HepG2 (cell line): ENCODE measurements around the gene SHISAL1. TPM values are rescaled to one million over a fixed set of nuclear protein-coding genes. Genes with fewer than 3 reads are reported as not detected.

ENCODE experiments used
- ATAC-seq: fragments of 200-7000 bp; cut with Tn5 transposase; 3 replicates; pipeline ENCODE4 v1.9.1; 2020; ENCODE audit warnings: mild to moderate bottlenecking, moderate library complexity
- BruUV-seq: library from RNA; stranded (reverse); fragments of 400-500 nt; replicated peaks from 2 replicates; lab custom pipeline; 2021; lab: Mats Ljungman, UMichigan
- CTCF ChIA-PET: fragments of 300-600 bp; formaldehyde crosslinking; extraction: SDS; loops from one replicate; lab custom pipeline; 2021; ENCODE audit warnings: low total read pairs, inconsistent platforms, low intra/inter-chr PET ratio; lab: Yijun Ruan, JAX
- POLR2A ChIA-PET: fragments of 350-600 bp; sonication (Branson Sonifier 250); formaldehyde crosslinking; loops from one replicate; lab custom pipeline; 2020; ENCODE audit warnings: antibody characterized with exemption, inconsistent platforms; lab: Yijun Ruan, JAX
- DNase-seq: peaks from one replicate; pipeline ENCODE4 v3.0.0-alpha.2; 2015; ENCODE audit warnings: low spot score
- FAIRE-seq: peaks from 3 replicates; lab custom pipeline; 2011; peaks lifted over from hg19 to GRCh38; lab: Jason Lieb, UNC
- H2AFZ ChIP-seq: one replicate; pipeline ENCODE4 v1.6.1; 2011; ENCODE audit warnings: low read length, inconsistent platforms
- H3K27ac ChIP-seq: fragments of 300-600 bp; 3 replicates; pipeline ENCODE4 v1.8.0; 2011; ENCODE audit warnings: mixed run types, mild to moderate bottlenecking, mixed read lengths, low read length, inconsistent platforms; ENCODE audit not compliant: insufficient read depth; ENCODE audit errors: extremely low read length
- H3K27me3 ChIP-seq, 2 experiments: fragments of 200-600 bp in 1 of 2; 2 replicates in 1 of 2; 3 replicates in 1 of 2; pipeline versions ENCODE4 v1.6.0 to v1.8.0; 2011; ENCODE audit warnings: low read length in 2 of 2, mild to moderate bottlenecking in 2 of 2, moderate library complexity in 2 of 2, inconsistent platforms in 1 of 2; ENCODE audit not compliant: insufficient read depth in 2 of 2, control insufficient read depth in 1 of 2
- H3K36me3 ChIP-seq, 2 experiments: fragments of 200-600 bp in 1 of 2; replicated peaks in 1 of 2; 2 replicates in 1 of 2; 3 replicates in 1 of 2; pipeline versions ENCODE4 v1.5.1 to v1.8.0; 2011; ENCODE audit warnings: low read length in 2 of 2, inconsistent platforms in 1 of 2; ENCODE audit not compliant: insufficient read depth in 2 of 2, control insufficient read depth in 1 of 2
- H3K4me1 ChIP-seq: 2 replicates; pipeline ENCODE4 v1.5.1; 2012; ENCODE audit warnings: low read length, inconsistent platforms; ENCODE audit not compliant: insufficient read depth
- H3K4me2 ChIP-seq: 2 replicates; pipeline ENCODE4 v1.6.0; 2011; ENCODE audit warnings: low read depth, low read length, inconsistent platforms
- H3K4me3 ChIP-seq, 3 experiments: fragments of 200-600 bp in 1 of 3; sonication (generic), shearing (Covaris generic) in 1 of 3; replicated peaks in 1 of 3; 2 replicates each; pipeline ENCODE4 v1.5.1; 2011 to 2016; ENCODE audit warnings: low read length in 3 of 3, inconsistent platforms in 2 of 3, low read depth in 2 of 3, mild to moderate bottlenecking in 2 of 3, control low read depth in 1 of 3, mixed read lengths in 1 of 3; ENCODE audit not compliant: insufficient read depth in 1 of 3
- H3K79me2 ChIP-seq: one replicate; pipeline ENCODE4 v1.6.1; 2011; ENCODE audit warnings: low read length, inconsistent platforms; ENCODE audit not compliant: insufficient read depth
- H3K9ac ChIP-seq: 2 replicates; pipeline ENCODE4 v1.6.0; 2011; ENCODE audit warnings: mild to moderate bottlenecking, low read depth, low read length, inconsistent platforms; ENCODE audit not compliant: insufficient read depth
- H3K9me3 ChIP-seq: 2 replicates; pipeline ENCODE4 v1.5.1; 2012; ENCODE audit warnings: mild to moderate bottlenecking, low read length
- H4K20me1 ChIP-seq: 2 replicates; pipeline ENCODE4 v1.6.0; 2011; ENCODE audit warnings: inconsistent platforms, mild to moderate bottlenecking, low read length, moderate library complexity; ENCODE audit not compliant: insufficient read depth
- BRCA1 ChIP-seq: sonication (generic); formaldehyde crosslinking; IDR thresholded peaks from 2 replicates; pipeline ENCODE4 v1.4.0; 2020; ENCODE audit warnings: missing genetic modification reagents
- FOXC1 ChIP-seq: sonication (generic); formaldehyde crosslinking; IDR thresholded peaks from 2 replicates; pipeline ENCODE4 v1.8.0; 2022; ENCODE audit warnings: mild to moderate bottlenecking, missing genetic modification reagents, borderline replicate concordance
- ZNF768 ChIP-seq: sonication (generic); formaldehyde crosslinking; IDR thresholded peaks from 2 replicates; pipeline ENCODE4 v1.4.0; 2020; ENCODE audit warnings: missing genetic modification reagents
- WGBS: methylation state at CpG from one replicate; pipeline ENCODE4 v1.1.6; 2017; ENCODE audit warnings: low lambda C conversion rate; 5-methylcytosine and 5-hydroxymethylcytosine counted together
- in situ Hi-C: cut with HindIII; loops from 2 replicates; pipeline ENCODE4 v1.10.0; 2017; ENCODE audit warnings: low pct_unique_long_range_greater_than_20kb; ENCODE audit not compliant: extremely low pct_ligation_motif_present
- intact Hi-C: fragments of 100-400 bp; cut with micrococcal nuclease; formaldehyde crosslinking; loops from one replicate; pipeline ENCODE4 v1.10.0; 2022; ENCODE audit not compliant: unreplicated experiment
- polyA plus RNA-seq, 8 experiments: library from polyadenylated mRNA; depleted of rRNA in 3 of 8; stranded (reverse) in 7 of 8; unstranded in 1 of 8; fragments of >200 nt; fragmentation: Illumina TruSeq in 4 of 8; extraction: Trizol in 4 of 8; gene quantifications; 2 replicates each; pipeline versions ENCODE4 v1.2.1 to v1.2.3, GENCODE V29; 2011 to 2016; ENCODE audit warnings: low read depth in 4 of 8, missing spikeins in 1 of 8, mixed read lengths in 1 of 8; ENCODE audit not compliant: insufficient read depth in 1 of 8
- total RNA-seq, 5 experiments: library from RNA; depleted of rRNA; stranded (reverse); fragments of >200 nt; fragmentation: Illumina TruSeq; extraction: Trizol; gene quantifications; 2 replicates each; pipeline ENCODE4 v1.2.3, GENCODE V29; 2016; ENCODE audit warnings: low read depth in 1 of 5
- TF ChIP-seq, protein P1 (sequence below): sonication (generic); formaldehyde crosslinking; IDR thresholded peaks from 2 replicates; pipeline ENCODE4 v1.5.1; 2020; ENCODE audit warnings: mild to moderate bottlenecking, missing genetic modification reagents, moderate library complexity
- TF ChIP-seq, protein P2 (sequence below): IDR thresholded peaks from 2 replicates; pipeline ENCODE4 v1.6.1; 2016; ENCODE audit warnings: mild to moderate bottlenecking, missing biosample characterization, missing genetic modification reagents

Gene SHISAL1
- total and polyA plus RNA-seq, 2 of the 13 experiments (the other 11 are each of a cell fraction or from before 2014, with no cell fraction given), result not detected

GRCh38 chr22:44291265-44291664 lies 21.5 kb downstream of the SHISAL1 start:
- no CpG with 5 or more reads among the region's 8 CpGs for WGBS
- Histone ChIP-seq H2AFZ (no peak overlapping the region), H3K4me1 (0 out of 2 replicates have a peak, but pooled peaks cover 8% of the 10 kb centered on the region), H3K9me3 (peaks cover 11% of the 10 kb centered on the region), H3K27me3 (peaks cover 6 to 14% of the 10 kb centered on the region in 2 experiments; a peak in 3 of 5 replicates), H3K4me3 (no peak overlapping the region), H3K79me2 (no peaks in the 10 kb centered on the region), H3K9ac (no peak overlapping the region), H4K20me1 (no peaks in the 10 kb centered on the region), H3K4me2 (no peak overlapping the region), H3K36me3 (no peaks in the 10 kb centered on the region), H3K27ac (no peak overlapping the region)
- in situ Hi-C loops, result no loop called here
- ATAC-seq, result no peak
- TF ChIP-seq ZNF768 (CRISPR knock-in tag), result peak; percentile 86
- no peak for TF ChIP-seq BRCA1 (CRISPR knock-in tag)
- CTCF ChIA-PET, result no interaction called here
- POLR2A ChIA-PET, result no interaction called here
- no TSS peak for BruUV-seq
- DNase-seq, result no peak
- intact Hi-C loops, result no loop called here
- no peak for FAIRE-seq

- DNase-seq, result no peak
- intact Hi-C loops (no loop called here), in situ Hi-C loops (no loop called here)
- H3K4me2 ChIP-seq, result peak overlapping the region; percentile 14; the same call in 1 of the 2 replicates
- no peak overlapping the region for H3K4me3 ChIP-seq
- H3K27me3 ChIP-seq, result peaks cover 9 to 16% of the 10 kb centered on the region in 2 experiments; a peak in 3 of 5 replicates
- no TSS peak for BruUV-seq
- H2AFZ ChIP-seq, result no peak overlapping the region
- WGBS, result 38% methylated on average over 7 of the region's 13 CpGs
- H3K36me3 ChIP-seq, result no peaks in the 10 kb centered on the region
- H3K27ac ChIP-seq, result no peak overlapping the region
- ATAC-seq, result no peak; the same call in 1 of the 3 replicates
- H3K4me1 ChIP-seq, result 0 out of 2 replicates have a peak, but pooled peaks cover 8% of the 10 kb centered on the region
- H4K20me1 ChIP-seq, result no peaks in the 10 kb centered on the region
- ChIA-PET CTCF (no interaction called here), POLR2A (no interaction called here)
- no peaks in the 10 kb centered on the region for H3K79me2 ChIP-seq
- TF ChIP-seq, protein P1, sequence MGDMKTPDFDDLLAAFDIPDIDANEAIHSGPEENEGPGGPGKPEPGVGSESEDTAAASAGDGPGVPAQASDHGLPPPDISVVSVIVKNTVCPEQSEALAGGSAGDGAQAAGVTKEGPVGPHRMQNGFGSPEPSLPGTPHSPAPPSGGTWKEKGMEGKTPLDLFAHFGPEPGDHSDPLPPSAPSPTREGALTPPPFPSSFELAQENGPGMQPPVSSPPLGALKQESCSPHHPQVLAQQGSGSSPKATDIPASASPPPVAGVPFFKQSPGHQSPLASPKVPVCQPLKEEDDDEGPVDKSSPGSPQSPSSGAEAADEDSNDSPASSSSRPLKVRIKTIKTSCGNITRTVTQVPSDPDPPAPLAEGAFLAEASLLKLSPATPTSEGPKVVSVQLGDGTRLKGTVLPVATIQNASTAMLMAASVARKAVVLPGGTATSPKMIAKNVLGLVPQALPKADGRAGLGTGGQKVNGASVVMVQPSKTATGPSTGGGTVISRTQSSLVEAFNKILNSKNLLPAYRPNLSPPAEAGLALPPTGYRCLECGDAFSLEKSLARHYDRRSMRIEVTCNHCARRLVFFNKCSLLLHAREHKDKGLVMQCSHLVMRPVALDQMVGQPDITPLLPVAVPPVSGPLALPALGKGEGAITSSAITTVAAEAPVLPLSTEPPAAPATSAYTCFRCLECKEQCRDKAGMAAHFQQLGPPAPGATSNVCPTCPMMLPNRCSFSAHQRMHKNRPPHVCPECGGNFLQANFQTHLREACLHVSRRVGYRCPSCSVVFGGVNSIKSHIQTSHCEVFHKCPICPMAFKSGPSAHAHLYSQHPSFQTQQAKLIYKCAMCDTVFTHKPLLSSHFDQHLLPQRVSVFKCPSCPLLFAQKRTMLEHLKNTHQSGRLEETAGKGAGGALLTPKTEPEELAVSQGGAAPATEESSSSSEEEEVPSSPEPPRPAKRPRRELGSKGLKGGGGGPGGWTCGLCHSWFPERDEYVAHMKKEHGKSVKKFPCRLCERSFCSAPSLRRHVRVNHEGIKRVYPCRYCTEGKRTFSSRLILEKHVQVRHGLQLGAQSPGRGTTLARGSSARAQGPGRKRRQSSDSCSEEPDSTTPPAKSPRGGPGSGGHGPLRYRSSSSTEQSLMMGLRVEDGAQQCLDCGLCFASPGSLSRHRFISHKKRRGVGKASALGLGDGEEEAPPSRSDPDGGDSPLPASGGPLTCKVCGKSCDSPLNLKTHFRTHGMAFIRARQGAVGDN (CRISPR knock-in tag), result peak; percentile 16; the same call in 1 of the 2 replicates
- TF ChIP-seq, protein P2, sequence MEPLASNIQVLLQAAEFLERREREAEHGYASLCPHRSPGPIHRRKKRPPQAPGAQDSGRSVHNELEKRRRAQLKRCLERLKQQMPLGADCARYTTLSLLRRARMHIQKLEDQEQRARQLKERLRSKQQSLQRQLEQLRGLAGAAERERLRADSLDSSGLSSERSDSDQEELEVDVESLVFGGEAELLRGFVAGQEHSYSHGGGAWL (CRISPR knock-in tag), result no peak
- TF ChIP-seq FOXC1 (CRISPR knock-in tag), result no peak
- FAIRE-seq, result no peak
- H3K9ac ChIP-seq, result no peak overlapping the region
- H3K9me3 ChIP-seq, result peaks cover 7% of the 10 kb centered on the region
Observed at GRCh38 chr22:44289414-44290171, 23.2 kb downstream of the SHISAL1 start.
